Erythroblast (primary cell): ENCODE results near the gene PSMD8.

Experiments
- GATA1 ChIP-seq: IDR thresholded peaks from 2 replicates; pipeline ENCODE4 v1.6.1; 2011; ENCODE audit warnings: low read depth, mild to moderate bottlenecking, control low read depth, low read length, moderate library complexity
- POLR2A ChIP-seq: IDR thresholded peaks from 2 replicates; pipeline ENCODE4 v1.6.1; 2011; ENCODE audit warnings: mild to moderate bottlenecking, low read length

DNA sequence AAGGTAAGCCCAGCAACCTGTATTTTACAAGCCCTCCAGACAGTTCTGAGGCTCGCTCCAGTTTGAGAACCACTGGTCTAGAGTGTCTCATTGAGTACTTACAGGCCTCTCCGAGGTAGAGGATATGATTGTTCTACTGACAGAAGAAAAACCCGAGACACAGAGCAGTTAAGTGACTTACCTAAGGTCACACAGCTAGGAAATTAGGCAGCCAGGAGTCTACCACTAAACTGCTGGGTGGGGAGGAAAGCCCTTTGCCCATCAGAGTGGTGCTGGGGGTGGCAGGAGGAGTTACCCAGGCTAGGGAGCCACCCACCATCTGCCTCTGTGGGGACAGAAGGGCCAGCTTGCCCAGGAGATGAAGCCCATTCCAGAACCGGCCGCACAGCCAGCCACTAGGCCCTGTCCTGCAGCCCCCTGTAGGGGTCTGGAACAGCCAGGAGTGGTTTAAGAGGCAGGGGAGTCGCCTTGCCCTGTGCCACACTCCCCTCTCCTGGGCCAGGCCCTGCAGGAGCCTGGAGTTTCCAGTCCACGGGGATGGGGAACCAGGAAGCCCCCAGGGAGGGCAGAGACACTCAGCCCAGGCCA, 50.9 kb downstream of the PSMD8 start:
- TF ChIP-seq POLR2A (no peak), GATA1 (no peak)
